Effector CD4-positive, alpha-beta T cell (primary cell): ENCODE results near the gene CIP2A.

ENCODE experiments used
- DNase-seq: peaks from one replicate; pipeline ENCODE4 v3.0.0-alpha.2; 2020

The CIP2A gene

DNA sequence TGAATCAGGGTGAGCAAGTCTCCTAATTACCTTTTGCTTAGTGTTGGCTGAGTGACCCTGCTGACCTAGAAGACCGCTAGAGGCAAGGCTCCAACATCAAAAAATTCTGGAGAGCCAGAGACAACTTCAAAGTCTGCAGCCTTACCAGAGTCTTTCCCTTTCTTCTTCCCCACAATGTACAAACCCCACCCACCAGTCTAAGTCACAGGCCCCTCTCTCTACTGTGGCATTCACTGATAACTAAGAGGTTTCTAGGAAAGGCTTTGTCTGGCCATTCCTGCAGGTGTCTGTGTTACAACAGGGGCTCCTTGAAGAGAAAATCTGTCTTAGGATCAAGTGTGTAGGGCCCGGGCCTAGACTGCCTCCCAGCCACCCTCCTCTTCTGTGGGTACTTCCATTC lies 79.4 kb downstream of the CIP2A start:
- DNase-seq, result no peak

DNA sequence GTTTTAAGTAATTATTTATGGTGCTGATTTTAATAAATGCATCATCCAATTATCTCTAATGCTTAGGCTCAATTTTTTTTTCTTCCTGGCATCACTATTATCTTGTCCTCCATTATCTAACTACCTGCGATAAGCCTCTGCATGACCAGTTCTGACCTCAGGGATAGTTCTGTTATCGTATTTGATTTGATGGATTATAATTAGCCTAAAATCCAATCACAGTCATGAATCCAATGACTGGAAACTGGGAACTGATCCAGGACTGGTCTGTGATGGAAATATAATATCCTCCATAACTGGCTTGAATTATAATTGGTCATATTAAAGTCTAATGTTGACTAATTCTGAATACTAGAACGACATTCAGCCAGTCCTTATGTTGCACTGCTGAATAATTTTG lies 80.0 kb downstream of the CIP2A start:
- DNase-seq, result no peak

DNA sequence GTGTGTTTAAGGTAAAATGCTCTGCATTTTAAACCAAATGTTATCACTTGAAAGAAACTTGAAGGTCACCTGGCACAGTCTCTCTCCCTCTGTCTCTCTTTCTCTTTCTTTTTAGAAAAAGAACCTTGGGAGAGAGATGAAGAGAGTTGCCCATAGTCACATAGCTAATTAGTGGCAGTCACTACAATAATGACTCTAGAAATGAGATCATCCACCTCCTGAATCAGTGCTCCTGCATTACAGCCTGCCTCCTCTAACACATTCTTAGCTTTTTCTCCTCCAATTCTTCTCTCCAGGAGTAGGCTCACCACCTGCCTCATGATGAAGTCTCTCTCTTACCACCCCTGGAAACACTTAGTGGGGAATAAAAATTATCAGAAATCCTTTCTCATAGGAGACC lies 81.3 kb downstream of the CIP2A start:
- no peak for DNase-seq

DNA sequence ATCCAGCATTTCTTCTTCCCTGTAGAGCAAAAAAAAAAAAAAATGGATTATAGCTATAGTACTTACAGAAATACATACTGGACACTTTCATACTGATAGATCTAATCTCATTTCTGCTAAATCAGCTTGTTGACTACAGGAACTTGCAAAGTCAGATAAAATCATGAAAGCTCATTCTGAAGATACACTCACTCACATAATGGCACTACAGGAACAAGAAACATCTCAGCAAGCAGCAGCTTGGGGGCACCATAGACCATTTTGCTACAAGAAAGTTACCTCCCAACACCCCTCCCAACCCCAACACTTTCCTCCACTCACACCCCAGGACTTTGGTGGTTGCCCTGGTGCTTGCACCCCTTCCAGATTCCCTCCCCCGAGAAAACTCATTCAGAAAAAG lies 83.4 kb downstream of the CIP2A start:
- DNase-seq, result no peak

DNA sequence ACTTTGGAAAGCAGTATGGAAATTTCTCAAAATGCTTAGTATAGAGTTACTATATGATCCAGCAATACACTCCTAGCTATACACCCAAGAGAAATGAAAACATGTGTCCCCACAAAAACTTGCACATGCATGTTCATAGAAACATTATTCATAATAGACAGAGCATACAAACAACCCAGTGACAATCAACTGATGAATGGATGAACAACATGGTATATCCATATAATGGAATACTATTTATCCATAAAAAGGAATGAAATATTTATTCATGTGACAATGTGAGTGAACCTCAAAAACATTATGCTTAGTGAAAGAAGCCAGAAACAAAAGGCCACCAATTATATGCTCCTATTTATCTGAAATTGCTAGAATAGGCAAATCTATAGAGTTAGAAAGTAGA lies 85.5 kb downstream of the CIP2A start:
- DNase-seq, result no peak

DNA sequence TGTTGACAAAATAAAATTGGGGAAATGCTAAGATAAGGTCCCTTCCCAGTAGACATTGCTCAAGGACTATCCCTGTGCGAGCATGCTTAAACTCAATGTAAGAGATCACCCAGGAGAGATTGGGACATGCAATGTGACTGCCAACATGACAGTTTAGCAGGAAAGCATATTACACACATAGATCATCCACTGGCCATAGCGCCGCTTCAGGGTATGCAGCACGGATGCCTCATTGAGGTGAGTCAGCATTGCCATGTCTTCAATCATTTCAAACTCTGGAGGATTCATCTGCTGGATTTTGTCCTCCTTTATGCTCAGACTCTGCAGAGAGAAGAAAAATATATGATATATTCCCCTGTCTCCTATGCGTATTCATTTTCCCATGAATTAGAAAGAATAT lies 87.7 kb downstream of the CIP2A start:
- no peak for DNase-seq

DNA sequence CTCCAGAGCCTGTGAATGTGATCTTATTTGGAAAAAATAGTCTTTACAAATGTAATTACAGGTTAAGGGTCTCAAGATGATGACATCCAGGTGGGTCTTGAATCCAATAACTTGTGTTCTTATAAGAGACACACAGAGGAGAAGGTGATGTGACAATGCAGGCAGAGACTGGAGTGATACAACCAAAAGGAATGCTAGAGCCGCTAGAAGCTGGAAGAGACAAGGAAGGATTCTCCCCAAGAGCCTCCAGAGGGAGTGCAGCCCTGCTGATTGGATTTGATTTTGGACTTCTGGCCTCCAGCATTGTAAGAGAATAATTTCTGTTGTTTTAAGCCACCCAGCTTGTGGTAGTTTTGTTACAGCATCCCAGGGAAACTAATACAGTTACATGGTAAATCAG lies 88.5 kb downstream of the CIP2A start:
- DNase-seq, result no peak
